ENCODE measurements around the gene SPATA31D4.
"Not testable (repeated sequence)": the region's sequence is repeated elsewhere in the genome, so short reads cannot be mapped to it uniquely, and the experiment has no call there.

Gene SPATA31D4

DNA sequence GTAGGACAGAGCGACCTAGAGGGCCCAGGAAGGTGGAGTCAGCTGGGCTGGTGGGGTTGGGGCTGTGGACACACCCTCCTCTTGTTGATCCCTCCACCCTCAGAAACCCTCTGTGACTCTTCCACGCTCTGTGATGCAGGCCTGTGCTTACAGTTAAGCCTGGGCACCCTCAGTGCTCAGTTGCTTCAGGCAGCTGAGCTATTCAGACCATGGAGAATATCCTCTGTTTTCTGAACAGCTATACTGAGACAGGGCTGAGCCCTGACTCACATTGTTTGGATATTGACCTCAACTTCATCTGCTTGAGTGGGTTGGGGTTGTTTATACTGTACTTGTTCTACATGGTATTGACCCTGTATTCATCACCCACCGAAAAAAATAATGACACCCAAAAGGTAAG lies at the start of gene SPATA31D4:
Gene SPATA31D4, plus strand, starts transcription at position 124 of the 400 bp plus-strand sequence. Its CDS starts 86 bp downstream, at position 210.
- H3K4me3 ChIP-seq; H3K36me3 ChIP-seq; H3K27ac ChIP-seq; H3K27me3 ChIP-seq; H3K4me1 ChIP-seq; DNase-seq; H3K9me3 ChIP-seq; intact Hi-C loops (cut with DNase I; ENCODE audit: low total_unique reads): not testable (repeated sequence)

DNA sequence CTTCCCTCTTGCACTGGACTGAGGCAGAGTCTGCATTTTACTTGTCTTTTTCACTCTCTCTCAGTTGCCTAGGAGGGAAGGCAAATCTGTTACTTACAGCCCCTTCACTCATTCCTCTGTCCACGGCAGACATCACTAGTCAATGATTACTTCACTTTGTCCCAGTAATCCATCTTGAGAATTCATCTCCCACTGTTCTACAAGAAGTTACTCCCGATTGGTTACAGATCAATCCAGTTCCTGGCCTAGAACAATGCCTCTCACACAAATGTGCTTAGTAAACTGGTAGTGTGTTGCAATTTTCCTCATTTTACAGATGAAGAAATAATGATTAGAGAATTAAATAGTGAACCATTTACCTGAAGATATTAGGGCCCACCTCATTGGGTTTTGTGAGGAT lies 49.7 kb upstream of the SPATA31D4 start:
- H3K4me3 ChIP-seq = no peak overlapping the region
- no peaks in the 10 kb centered on the region for H3K9me3 ChIP-seq
- H3K36me3 ChIP-seq = no peaks in the 10 kb centered on the region
- intact Hi-C loops (cut with DNase I; ENCODE audit: low total_unique reads) = no loop called here
- DNase-seq = no peak
- H3K27ac ChIP-seq = no peak overlapping the region
- H3K4me1 ChIP-seq = peaks cover 0 to 5% (median 0%) of the 10 kb centered on the region in 4 donors
- H3K27me3 ChIP-seq = no peaks in the 10 kb centered on the region
- TF ChIP-seq, protein P1, sequence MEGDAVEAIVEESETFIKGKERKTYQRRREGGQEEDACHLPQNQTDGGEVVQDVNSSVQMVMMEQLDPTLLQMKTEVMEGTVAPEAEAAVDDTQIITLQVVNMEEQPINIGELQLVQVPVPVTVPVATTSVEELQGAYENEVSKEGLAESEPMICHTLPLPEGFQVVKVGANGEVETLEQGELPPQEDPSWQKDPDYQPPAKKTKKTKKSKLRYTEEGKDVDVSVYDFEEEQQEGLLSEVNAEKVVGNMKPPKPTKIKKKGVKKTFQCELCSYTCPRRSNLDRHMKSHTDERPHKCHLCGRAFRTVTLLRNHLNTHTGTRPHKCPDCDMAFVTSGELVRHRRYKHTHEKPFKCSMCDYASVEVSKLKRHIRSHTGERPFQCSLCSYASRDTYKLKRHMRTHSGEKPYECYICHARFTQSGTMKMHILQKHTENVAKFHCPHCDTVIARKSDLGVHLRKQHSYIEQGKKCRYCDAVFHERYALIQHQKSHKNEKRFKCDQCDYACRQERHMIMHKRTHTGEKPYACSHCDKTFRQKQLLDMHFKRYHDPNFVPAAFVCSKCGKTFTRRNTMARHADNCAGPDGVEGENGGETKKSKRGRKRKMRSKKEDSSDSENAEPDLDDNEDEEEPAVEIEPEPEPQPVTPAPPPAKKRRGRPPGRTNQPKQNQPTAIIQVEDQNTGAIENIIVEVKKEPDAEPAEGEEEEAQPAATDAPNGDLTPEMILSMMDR (IDR thresholded peaks at IDR 0.05) = no peak

DNA sequence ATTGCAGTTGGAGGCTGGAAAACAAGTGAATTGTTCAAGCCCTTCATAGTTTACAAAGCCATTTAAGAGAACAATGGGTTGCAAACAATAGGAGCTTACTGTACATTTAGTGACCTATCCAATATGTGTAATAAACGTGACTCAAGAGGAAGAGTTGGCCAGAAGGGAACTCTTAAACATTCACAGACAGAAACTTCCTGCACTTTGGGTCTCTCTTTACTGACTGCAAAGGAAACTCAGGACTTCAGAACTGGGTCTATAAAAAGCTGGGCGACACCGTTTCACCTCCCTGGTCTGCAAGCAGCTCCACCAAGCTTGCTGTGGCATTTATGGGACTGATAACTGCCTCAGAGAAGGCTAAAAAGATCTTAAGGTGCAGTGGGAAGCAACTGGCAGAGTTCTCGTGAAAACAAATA lies 48.7 kb upstream of the SPATA31D4 start:
- H3K4me1 ChIP-seq = peaks cover 0 to 5% (median 0%) of the 10 kb centered on the region in 4 donors
- intact Hi-C loops (cut with DNase I; ENCODE audit: low total_unique reads) = no loop called here
- H3K36me3 ChIP-seq = no peaks in the 10 kb centered on the region
- H3K9me3 ChIP-seq = no peaks in the 10 kb centered on the region
- H3K4me3 ChIP-seq = no peak overlapping the region
- no peak overlapping the region for H3K27ac ChIP-seq
- no peaks in the 10 kb centered on the region for H3K27me3 ChIP-seq
- TF ChIP-seq, protein P1 (IDR thresholded peaks at IDR 0.05) = no peak
- DNase-seq = no peak

DNA sequence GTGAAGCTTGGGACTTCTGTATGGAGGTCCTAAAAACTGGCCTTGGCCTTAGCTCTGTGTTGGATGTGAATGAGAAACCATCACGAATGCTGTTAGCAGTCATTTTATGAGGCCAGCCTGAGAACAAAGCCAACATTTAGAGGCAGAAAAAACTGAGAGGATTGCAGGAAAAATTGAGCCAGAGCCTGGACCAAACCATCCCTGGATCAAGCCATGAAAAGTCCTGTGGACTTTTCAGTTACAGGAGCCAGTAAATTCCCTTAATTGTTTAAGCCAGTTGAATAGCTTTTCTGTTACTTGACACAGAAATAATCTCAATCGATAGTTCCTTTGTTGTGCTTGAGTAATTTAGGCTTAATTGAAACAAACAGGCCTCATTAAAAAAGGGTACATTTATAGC lies 42.6 kb upstream of the SPATA31D4 start:
- intact Hi-C loops (cut with DNase I; ENCODE audit: low total_unique reads) = no loop called here
- Histone ChIP-seq H3K9me3 (no peaks in the 10 kb centered on the region), H3K4me3 (no peak overlapping the region), H3K27ac (no peak overlapping the region), H3K27me3 (no peaks in the 10 kb centered on the region), H3K36me3 (no peaks in the 10 kb centered on the region), H3K4me1 (no peaks in the 10 kb centered on the region)
- no peak for DNase-seq
- TF ChIP-seq, protein P1 (IDR thresholded peaks at IDR 0.05) = no peak

DNA sequence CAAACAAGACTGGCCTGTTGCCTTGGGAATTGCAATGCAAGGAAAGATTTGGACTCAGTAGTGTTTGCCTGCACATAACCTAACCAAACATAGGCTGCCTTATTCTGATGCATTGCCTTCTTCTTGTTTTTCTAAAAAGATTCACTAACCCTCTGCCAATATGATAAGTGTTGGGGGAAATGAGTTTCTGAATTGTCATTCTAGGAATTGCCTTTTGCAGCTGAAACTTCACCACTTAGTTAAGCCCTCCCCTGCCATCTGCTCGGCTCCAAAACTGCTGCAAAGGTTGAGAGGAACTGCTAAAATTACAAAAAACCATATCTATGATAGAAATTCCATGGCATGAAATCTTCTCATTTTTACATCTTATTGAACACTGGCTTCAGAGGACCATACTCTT lies 41.6 kb upstream of the SPATA31D4 start:
- DNase-seq = no peak

DNA sequence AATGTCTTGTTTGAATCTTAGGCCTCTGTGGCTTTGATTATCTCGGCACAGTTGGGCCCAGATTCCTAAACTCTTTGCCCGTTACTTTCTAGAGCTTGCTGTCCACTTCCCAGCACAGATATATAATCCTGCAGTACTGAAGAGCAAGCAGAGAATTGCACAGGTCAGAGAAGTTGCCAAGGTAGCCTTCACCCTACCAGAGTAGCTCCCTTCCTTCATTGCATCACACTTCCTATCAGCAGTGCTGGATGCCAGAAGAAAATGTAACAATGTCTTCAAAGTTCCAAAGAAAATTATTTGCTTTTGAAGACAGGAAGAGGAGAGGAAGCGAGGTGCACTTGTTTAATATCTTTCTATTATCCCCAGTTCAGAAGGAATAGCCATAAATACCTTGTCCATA lies 38.1 kb upstream of the SPATA31D4 start:
- TF ChIP-seq, protein P1 (IDR thresholded peaks at IDR 0.05) = no peak
- no peaks in the 10 kb centered on the region for H3K27me3 ChIP-seq
- H3K4me1 ChIP-seq = no peaks in the 10 kb centered on the region
- DNase-seq = no peak
- no peaks in the 10 kb centered on the region for H3K36me3 ChIP-seq
- H3K4me3 ChIP-seq = no peak overlapping the region
- H3K27ac ChIP-seq = no peak overlapping the region
- no peaks in the 10 kb centered on the region for H3K9me3 ChIP-seq
- intact Hi-C loops (cut with DNase I; ENCODE audit: low total_unique reads) = no loop called here

More for the DNA sequence above, 41.6 kb upstream of the SPATA31D4 start:
- intact Hi-C loops (cut with DNase I; ENCODE audit: low total_unique reads) = no loop called here
- TF ChIP-seq, protein P1 (IDR thresholded peaks at IDR 0.05) = no peak
- Histone ChIP-seq H3K36me3 (no peaks in the 10 kb centered on the region), H3K4me3 (no peak overlapping the region), H3K27me3 (no peaks in the 10 kb centered on the region), H3K4me1 (no peaks in the 10 kb centered on the region), H3K9me3 (no peaks in the 10 kb centered on the region), H3K27ac (no peak overlapping the region)

Measured in tibial artery (tissue), 4 donors.